Measurements from ENCODE around the gene SH3PXD2A.
A peak's percentile ranks its signal among the peaks of the same experiment; 100 is the strongest.
"Not testable (repeated sequence)": the region's sequence is repeated elsewhere in the genome, so short reads cannot be mapped to it uniquely, and the experiment has no call there.

The SH3PXD2A gene

GRCh38 chr10:103767756-103768155, 87.6 kb downstream of the SH3PXD2A start:
- no peak for DNase-seq (ENCODE audit: low read depth in 2 of 2)

- no peak for DNase-seq (ENCODE audit: low read depth in 2 of 2)
Observed at GRCh38 chr10:103766751-103767505, 88.4 kb downstream of the SH3PXD2A start.

GRCh38 chr10:103765981-103766380, 89.4 kb downstream of the SH3PXD2A start:
- peak; percentile 39 to 68 for DNase-seq (ENCODE audit: low read depth in 2 of 2)

DNA sequence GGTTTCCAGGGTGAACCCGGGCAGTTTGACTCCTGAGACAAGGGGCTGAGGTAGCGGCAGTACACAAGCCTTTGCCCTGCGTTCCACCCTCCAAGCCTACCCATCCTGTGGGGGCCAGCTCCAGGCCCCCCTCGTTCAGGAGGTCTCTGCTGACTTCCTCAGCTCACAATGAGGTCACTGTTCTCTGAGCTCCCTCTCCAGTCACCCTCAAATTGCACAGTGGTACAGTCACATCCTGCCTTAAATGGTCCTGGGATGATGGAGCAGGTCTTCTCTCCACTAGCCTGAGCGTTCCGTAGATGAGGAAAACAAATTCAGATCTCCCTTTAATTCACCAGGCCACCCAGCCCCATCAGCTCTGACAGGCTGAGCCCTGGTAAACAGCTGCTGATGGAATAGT, 90.2 kb downstream of the SH3PXD2A start:
- no peak for DNase-seq (ENCODE audit: low read depth in 2 of 2)

- DNase-seq (ENCODE audit: low read depth in 2 of 2), result no peak
Observed at GRCh38 chr10:103764296-103765088, 90.9 kb downstream of the SH3PXD2A start.

DNA sequence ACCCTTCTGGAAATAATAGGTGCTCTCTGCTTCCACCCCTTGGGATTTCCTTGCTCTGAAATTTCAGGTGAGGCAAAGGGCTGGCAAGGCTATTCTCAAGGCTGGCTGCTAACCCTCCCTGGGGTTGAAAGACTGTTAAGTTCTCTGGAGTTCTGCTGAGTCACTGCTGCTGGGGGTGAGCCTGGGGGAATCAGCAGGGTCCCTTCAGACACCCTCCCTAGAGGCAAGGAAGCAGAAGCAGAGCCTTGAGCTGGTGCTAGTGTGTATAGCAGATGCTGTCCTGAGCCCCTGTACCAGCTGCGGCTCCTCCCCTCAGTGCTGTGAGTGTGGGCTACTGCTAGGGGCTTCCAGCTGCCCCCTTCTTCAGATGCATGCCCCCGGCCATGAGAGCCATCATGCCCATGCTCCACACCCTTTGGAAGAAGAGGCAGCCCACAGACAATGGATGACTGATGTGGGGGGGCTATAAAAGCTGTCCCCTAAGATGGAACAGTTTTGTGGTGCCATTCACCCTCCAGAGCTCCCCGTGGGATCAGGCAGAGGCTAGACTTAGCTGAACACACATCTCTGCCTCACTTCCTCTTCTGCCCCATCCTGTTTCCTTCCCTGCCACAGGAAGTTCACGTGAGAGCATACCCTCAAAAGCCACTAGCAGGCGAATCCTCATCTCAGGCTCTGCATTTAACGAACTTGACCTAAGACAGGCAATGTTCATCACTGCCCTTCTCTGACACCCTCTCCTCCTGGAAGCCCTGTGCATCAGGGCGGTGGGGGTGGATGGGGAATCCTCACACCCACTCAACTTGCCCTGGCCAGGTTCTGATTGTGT, 91.8 kb downstream of the SH3PXD2A start:
- DNase-seq (ENCODE audit: low read depth in 2 of 2), result no peak

DNA sequence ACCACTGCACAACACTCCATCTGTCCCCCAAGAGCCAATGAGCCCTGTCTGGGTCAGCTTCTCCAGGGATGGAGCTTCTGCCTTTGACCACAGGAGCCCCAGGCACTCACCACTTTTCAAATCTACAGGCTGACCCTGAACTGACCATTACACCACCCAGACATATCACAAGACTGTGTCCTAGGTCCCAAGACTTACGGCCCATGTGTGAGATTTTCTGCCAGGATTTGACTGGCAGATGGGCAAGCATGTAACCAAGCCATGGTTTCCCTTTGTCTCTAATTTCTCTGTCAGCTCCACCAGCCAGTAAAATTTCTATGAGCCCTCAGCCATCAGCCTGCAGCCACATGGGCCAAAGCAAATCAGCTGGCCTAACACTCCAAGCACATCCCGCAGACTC, 92.5 kb downstream of the SH3PXD2A start:
- no peak for DNase-seq (ENCODE audit: low read depth in 2 of 2)

DNA sequence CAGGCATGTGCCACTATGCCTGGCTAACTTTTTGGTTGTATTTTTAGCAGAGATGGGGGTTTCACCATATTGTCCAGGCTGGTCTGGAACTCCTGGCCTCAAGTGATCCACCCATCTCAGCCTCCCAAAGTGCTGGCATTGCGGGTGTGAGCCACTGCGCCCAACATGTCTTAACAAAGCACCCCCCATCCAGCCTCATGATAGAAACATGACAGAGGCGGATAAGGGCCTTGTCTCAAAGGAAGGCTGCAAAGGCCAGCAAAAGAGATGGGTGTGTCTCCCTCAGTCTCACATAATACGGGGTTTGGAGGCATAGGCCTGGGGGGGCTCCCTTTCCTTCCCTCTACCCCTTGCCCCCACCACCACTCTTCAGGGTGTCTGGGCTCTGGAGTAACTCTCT, 93.2 kb downstream of the SH3PXD2A start:
- no peak for DNase-seq (ENCODE audit: low read depth in 2 of 2)

DNA sequence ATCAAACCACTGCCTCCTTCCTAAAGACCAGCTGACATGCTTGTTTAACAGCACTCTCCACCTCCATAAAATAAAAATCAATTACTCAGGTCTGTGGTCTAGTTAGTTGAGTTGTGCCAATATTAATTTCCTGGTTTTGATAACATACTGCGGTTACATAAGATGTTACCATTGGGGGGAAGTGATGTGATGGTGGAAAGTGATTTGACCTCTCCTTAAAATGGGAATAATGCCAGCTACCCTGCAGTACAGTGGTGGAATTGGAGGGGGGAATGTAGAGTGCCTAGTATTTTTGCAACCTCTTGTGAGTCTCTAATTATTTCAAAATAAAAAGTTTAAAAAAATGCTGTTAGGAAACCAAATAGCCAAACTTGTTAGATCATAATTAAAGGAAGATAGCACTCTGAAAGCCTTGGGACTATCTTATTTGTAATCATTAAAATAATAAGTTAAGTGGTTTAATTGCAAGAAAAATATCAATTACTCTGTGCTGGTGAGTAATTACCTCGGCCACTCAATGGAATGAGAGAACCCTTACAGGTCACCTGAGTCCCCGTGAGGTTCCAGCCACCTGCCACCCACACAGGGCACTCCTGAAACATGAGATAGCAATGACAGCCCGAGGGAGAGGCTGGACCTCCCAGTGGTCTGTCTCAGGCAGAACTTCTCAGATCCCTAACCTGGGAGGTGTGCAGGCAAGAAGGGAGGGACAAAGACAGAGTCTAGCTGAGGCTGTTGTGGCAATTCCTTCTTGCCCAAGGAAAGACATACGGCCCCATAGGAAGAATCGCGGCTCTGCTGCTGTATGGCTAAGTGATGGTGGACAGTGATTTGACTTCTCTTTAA, 94.1 kb downstream of the SH3PXD2A start:
- DNase-seq (ENCODE audit: low read depth in 2 of 2), result no peak

DNA sequence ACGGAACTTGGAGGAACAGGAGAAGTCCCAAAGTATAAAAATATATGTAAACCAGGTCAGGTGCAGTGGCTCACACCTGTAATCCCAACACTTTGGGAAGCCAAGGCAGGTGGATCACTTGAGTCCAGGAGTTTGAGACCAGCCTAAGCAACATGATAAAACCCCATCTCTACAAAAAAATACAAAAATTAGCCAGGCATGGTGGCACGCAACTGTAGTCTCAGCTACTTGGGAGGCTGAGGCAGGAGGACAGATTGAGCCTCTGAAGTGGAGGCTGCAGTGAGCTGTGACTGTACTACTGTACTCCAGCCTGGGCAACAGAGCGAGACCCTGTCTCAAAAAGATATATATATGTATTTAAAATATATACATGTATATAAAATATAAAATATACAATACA, 95.1 kb downstream of the SH3PXD2A start:
- DNase-seq (ENCODE audit: low read depth in 2 of 2), result not testable (repeated sequence)

- DNase-seq (ENCODE audit: low read depth in 2 of 2), result no peak
Observed at GRCh38 chr10:103759100-103759781, 96.1 kb downstream of the SH3PXD2A start.

DNA sequence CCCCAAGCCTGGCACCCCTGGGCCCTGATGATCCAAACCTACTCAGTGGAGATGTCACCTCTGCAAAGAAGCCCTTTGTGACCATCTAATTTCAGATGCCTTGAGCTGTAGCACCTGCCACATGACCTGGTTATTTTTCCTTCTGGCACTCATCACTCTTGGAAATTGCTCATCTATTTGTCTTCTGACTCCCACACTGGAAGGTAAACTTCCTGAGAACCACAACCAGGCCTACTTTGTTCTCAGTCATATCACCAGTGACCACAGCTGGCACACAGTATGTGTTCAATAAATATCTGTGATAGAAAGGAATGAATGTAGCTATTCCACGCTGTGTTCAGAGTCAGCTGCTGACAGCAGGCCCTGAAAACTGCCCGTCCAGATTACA, 97.1 kb downstream of the SH3PXD2A start:
- DNase-seq (ENCODE audit: low read depth in 2 of 2), result no peak

DNA sequence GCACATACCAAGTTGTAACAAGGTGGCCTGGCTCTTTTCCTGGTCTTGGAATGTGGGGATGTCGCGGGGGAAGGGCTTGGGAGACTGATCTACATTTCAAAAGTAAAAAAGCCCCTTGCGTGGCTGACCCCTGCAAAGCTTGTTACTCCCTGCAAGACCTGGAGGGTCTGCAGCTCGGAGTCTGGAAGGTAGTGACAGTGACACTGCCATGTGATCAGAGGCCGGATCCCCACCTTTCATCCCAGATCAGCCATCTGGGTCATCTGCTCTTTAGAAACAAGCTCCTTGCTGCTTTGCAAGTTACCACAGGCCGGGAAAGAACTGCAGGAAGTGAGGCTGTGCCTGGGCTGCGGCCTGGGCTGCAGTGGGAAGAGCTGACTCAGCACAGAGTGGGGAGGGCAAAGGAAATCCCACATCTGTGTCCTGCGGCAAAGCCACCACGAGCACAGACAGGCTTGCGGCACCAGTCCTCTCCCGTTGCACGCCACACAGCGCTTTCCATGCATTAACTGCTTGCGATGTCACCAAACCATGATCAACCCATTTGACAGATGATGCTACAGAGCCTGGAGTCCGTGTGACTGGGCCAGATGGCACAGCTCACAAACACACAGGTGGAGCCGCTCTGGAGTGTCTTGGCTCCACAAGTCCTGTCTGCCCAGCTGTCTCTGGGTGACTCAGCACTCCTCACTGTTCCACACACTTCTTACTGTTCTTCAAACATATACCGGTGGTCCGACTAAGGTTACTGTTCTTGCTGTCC, 97.7 kb downstream of the SH3PXD2A start:
- DNase-seq (ENCODE audit: low read depth in 2 of 2), result peak in 1 of 2 donors; percentile 25

GRCh38 chr10:103756277-103756869, 99.0 kb downstream of the SH3PXD2A start:
- no peak for DNase-seq (ENCODE audit: low read depth in 2 of 2)

DNA sequence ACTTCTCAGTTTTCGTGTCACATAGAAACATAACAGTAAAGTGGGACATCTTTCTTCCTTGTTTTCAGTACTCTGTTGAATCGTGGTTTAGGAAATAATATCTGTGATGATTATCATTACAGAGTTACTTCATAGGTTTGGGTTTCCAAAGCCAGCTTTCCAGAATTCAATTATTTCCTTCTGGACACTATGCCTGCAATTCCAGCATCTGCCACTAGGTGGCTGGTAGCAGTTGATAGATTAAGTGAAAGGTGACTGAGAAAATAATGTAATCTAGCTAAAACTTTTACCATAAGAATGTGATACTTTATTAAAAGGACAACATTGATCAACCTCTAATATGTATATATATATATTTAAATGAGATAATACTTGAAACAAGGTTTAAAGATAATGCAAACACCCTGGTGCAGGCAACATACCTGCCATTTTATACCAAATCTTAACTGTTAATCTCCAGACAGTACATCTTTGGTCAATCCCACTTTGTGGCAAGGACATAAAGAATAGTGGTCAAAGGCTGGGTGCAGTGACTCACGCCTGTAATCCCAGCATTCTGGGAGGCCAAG, 102.6 kb downstream of the SH3PXD2A start:
- no peak for DNase-seq (ENCODE audit: low read depth in 2 of 2)

DNA sequence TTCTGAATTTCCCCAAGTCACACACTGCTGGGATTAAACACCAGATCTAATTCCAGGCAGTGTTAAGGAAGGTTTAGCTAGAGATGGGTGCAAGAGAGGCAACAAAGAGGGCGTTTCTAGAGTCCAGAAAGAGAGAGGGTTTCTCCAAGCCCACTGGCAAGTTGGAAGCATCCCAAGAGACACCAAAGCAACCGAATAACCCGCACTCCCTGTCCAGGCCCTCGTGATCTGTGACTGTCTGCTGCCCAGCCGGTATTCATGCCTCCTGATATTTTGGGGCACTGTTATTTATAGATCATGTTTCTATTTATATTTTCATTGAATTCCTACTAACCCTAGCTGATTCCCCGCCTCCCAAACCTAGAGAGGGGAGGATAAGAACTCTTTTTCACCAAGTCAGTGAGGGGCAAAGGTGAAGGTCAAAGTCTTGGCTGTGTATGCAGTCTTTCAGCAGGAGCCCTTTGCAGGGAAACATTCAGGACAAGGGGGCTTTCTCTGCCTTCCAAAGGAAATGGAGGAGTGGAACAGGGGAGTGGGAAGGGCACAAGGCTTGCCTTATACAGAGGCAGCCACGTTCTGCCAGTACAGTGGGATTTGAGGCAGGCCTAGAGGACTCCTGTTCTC, 103.6 kb downstream of the SH3PXD2A start:
- DNase-seq (ENCODE audit: low read depth in 2 of 2), result no peak

DNA sequence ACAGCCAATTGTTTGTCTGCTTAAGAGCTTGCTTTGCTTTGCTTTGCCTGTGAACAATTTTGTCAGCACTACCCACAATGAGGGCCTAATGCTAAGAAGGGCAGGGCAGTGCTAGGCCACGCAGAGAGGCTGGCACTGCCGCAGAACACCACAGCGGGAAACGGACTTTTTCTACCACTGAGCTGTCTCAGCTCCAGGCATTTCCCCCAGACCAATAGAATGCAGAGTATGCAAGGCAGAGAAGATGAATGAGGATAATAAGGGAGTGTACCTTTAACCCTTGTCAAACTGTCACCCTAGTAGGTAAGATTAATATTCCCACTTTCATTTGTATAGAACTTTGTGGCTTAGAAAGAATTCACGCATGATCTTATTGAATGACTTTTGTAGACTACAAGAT, 104.5 kb downstream of the SH3PXD2A start:
- no peak for DNase-seq (ENCODE audit: low read depth in 2 of 2)

DNA sequence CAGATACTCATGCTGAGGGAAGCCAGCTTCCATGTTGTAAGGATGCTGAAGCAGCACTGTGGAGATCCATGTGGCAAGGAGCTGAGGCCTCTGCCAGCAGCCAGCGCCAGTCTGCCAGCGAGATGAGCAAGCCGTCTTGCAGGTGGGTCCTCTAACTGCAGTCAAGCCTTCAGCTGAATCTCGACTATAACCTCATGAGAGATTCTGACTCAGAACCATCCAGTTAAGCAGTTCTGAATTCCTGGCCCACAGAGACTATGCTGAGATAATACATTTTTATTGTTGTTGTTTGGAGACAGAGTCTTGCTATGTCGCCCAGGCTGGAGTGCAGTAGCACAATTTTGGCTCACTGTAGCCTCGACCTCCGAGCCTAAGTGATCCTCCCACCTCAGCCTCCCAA, 105.6 kb downstream of the SH3PXD2A start:
- no peak for DNase-seq (ENCODE audit: low read depth in 2 of 2)

DNA sequence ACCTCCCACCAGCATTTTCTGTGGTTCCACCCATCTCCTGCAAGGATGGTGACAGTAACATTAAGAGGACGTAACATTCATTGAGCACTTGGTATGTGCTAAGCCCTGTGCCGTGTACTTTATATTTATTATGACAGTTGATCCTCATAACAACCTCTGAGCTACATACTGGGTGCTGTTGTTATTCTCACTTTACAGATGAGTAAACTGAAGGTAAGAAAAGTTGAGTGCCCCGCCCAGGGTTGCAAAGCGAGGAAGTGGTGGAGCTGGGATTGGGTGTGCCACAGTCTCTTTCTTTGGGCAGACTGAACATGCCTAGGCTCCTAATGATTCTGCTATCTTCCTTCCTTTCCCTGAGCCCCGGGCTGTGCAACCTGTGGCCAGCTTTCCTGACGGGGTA, 107.4 kb downstream of the SH3PXD2A start:
- no peak for DNase-seq (ENCODE audit: low read depth in 2 of 2)
